AG09319 (cell line): ENCODE measurements around the gene PTPN6.

Experiments used
- DNase-seq: peaks from one replicate; pipeline ENCODE4 v3.0.0-alpha.2; 2010; ENCODE audit warnings: low read depth; ENCODE audit errors: extremely low read depth
- CTCF ChIP-seq: IDR thresholded peaks from 2 replicates; pipeline ENCODE4 v1.5.1; 2011; ENCODE audit warnings: low read depth, mild to moderate bottlenecking, inconsistent platforms, low read length, moderate library complexity

The PTPN6 gene

GRCh38 chr12:6963791-6964413 lies 12.7 kb downstream of the PTPN6 start:
- TF ChIP-seq CTCF, result no peak
- DNase-seq, result no peak

- no peak for DNase-seq
- TF ChIP-seq CTCF, result no peak
Observed at GRCh38 chr12:6964605-6965025, 13.5 kb downstream of the PTPN6 start.

- peak; percentile 68 for DNase-seq
- peak; percentile 93 for TF ChIP-seq CTCF
Observed at GRCh38 chr12:6965026-6965661, 14.0 kb downstream of the PTPN6 start.

- TF ChIP-seq CTCF, result no peak
- no peak for DNase-seq
Observed at GRCh38 chr12:6965714-6966113, 14.6 kb downstream of the PTPN6 start.

GRCh38 chr12:6966351-6966750 lies 15.2 kb downstream of the PTPN6 start:
- TF ChIP-seq CTCF, result no peak
- no peak for DNase-seq

GRCh38 chr12:6967651-6968100 lies 16.5 kb downstream of the PTPN6 start:
- TF ChIP-seq CTCF, result no peak
- DNase-seq, result no peak

- no peak for TF ChIP-seq CTCF
- DNase-seq, result no peak
Observed at GRCh38 chr12:6968426-6968825, 17.3 kb downstream of the PTPN6 start.
